GOT3 (cell line): ENCODE measurements around the gene STRA6.

ENCODE experiments used
- DNase-seq: peaks from one replicate; lab custom pipeline; 2025; ENCODE audit warnings: mixed read lengths; lab: John Stamatoyannopoulos, UW

STRA6 gene

DNA sequence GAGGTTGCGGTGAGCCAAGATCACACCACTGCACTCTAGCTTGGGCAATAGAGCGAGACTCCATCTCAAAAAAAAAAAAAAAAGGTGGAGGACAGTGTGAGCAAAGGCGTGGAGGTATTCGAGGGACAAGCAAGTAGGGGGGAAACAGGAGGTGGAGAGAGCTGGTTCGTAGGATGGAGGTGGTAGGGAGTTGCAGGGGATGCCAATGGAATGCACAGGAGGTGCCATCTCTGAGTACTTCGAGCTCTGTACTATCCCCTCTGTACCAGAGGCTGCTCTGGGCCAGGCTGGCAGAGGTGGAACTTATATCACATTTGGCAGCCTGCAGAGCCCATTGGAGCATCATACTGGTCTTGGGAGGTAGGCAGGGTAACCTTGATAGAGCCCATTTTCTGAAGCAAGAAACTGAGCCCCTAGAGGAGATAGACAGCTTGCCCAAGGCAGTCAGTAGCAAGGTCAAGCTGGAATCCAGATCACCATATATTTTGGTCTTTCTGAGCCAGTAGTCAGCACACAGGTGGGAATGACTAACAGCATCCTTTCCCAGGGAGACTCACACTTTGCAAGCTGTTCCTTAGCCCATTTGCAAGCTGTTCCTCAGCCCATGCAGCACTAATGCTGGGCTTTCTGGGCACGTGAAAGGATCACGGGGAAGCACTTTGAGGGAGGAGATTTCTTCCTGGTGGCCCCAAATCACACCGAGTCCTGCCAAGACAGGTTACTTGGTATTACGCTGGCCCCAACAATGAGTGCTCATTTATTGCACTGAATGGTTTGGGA, 24.4 kb upstream of the STRA6 start:
- no peak for DNase-seq

- no peak for DNase-seq
Measured at GRCh38 chr15:74225928-74226327, 23.3 kb upstream of the STRA6 start.

- DNase-seq = no peak
Measured at GRCh38 chr15:74222240-74223119, 19.9 kb upstream of the STRA6 start.

- no peak for DNase-seq
Measured at GRCh38 chr15:74221399-74222239, 19.0 kb upstream of the STRA6 start.

DNA sequence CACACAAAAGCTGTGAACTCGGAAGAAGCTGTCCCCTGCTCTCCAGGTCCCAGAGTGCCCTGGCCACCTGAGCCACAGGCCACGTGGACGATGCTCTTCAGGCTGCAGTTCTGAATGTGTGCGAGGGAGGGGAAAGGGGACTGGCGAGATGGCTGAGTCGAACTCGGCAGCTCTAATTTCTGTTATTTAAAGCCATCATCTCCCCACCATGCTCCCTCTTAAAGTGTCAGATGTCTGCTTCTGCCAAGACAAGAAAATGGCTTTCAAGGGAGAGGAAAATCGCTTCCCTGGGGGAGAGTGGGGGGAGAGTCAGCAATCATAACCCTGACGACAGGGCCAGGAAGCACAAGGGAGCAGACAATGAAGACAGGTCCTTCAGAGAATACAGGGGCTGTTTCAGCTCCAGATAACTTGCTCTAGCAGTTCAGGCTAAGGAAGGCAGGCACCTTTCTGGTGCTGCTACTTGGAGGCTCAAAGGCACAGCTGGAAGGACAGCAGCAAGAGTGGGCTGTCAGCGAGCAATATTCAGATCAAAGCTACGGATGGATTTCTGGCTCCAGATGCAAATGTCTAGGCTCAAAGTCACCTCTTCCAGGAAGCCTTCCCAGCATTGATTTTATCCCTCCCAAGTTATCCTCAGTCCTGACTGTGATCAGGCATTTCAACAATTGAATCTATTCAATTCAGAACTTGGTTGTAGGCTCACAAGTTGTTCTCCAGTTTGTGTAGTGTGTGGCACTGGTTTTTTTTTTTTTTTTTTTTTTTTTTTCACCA, 18.1 kb upstream of the STRA6 start:
- no peak for DNase-seq

DNA sequence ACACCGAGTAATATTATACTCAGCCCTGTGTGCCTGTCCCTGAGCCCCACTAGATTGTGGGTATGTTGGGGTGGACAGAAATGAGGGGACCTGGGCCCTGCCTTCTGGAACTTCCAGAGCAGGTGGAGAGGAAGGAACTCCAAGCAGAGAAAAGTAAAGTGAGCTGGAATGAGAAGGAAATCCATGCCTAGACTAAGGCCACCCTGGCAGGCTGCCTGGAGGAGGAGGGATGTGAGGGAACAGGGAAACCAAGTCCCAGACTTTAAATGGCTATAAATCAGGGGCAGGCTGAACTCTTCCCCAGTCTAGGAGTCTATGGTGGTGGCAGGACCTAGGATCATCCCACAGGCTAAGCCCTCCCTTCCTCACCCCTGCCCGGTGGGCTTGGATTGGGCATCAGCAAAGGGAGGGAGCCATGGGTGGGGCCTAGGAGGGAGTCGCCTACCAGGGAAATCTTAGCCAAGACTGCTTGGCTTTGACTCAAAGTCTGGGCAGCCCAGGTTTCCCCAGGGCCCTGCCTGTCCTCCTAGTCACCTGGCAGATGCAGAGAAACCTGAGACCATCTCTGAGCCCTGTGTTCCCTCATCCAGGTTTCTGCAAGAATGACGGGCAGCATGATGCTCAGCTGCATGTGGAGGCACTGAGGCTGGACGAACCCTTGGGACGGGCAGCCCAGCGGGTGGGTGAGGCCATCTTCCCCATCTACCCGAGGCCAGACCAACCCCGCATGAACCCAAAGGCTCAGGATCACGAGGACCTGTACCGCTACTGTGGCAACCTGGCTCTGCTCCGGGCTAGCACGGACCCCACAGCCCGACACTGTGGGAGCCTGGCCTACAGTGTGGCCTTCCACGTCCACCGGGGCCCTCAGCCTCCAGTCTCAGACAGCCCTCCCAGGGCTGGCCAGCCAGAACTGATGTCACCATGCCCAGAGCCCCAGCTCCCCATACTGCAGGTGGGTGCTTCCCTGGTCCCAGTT, 15.6 kb upstream of the STRA6 start:
- no peak for DNase-seq

- no peak for DNase-seq
Measured at GRCh38 chr15:74216949-74217348, 14.4 kb upstream of the STRA6 start.

- DNase-seq = no peak
Measured at GRCh38 chr15:74215958-74216357, 13.4 kb upstream of the STRA6 start.

DNA sequence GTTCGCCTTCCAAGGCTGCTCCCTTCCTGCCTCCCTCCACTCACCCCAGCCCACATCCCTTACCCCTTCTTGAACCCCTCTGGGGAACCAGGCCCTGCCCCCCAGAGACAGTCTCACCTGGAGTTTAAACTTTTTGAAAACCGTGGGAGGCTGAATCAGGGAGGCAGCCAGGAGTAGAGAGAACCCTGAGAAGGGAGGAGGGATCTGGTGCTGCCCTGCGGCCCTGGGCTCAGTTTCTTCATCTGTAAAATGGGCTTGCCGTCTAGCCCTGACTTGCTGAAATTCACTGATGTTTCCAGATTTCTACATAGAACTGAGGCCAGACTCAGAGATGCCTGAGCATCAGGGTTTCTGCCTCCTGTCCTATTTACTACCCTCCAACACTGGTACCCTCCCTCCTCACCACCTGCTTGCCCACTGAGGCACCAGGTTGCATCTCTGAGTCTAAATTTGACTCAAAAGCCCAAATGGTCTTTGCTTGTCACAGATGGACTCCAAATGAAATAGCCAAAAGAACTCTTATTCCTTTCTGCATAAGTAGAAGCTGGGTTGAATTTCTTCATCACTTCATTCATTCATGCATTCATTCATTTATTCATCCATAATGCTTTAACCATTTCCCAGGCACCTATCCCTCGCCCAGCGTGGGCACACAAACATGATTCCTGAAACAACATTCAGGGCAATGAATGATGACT, 11.9 kb upstream of the STRA6 start:
- no peak for DNase-seq

DNA sequence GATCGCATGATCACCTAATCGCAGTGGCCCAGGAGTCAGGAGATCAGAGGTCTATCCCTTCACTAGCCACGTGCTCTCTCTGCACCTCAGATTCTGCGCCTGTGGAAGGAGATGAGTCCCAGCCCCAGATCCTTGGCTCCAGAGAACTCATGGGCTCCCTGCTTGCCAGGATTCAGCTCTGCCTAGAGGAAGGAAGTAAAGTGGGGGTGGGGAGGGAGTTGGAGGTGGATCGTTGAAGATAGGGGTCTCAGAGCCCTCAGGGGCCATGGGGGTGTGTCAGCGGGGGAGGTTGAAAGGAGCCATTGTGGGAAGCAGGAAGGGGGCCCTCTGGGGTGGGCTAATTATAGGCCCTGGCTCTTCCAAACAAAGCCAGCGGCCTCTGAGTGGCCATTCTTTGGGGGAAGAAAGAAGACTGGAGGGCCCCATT, 11.3 kb upstream of the STRA6 start:
- DNase-seq = no peak

DNA sequence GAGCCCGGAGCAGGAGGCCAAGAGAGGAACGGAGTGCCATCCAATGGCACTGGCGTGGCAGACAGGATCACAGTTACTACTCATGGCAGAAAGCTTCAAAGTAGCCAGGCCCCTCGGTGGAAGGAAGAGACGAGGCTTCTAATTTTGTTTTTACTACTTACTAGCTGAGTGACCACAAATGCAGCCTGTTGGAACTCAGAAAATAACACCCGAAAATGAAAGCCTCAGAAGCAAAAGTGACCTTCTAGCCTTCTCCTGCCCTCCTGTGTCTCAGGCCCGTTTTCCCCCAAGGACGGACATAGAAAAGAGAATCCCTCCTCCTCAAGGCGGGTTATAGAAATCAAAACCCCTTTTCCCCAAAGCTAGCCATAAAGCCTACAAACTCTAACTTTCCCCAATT, 9.9 kb upstream of the STRA6 start:
- DNase-seq = no peak

DNA sequence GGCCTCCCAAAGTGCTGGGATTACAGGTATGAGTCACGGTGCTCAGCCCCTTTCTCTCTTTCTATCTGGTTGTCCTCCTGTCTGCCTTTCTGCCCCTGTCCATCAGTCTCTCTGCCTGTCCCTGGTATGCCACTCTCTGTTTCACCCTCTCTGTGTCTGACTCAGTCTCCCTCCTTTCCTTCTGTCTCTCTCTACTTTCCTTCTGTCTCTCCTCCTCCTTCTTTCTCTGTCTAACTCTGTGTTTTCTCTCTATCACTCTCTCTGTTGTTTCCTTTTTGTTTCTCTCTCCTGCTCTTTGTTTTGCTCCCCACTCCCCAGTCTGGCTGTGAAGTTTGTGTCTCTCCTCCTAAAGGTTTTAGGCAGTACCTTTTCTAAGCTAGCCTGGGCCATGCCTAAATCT, 9.1 kb upstream of the STRA6 start:
- DNase-seq = no peak

- no peak for DNase-seq
Measured at GRCh38 chr15:74210729-74211128, 8.1 kb upstream of the STRA6 start.

DNA sequence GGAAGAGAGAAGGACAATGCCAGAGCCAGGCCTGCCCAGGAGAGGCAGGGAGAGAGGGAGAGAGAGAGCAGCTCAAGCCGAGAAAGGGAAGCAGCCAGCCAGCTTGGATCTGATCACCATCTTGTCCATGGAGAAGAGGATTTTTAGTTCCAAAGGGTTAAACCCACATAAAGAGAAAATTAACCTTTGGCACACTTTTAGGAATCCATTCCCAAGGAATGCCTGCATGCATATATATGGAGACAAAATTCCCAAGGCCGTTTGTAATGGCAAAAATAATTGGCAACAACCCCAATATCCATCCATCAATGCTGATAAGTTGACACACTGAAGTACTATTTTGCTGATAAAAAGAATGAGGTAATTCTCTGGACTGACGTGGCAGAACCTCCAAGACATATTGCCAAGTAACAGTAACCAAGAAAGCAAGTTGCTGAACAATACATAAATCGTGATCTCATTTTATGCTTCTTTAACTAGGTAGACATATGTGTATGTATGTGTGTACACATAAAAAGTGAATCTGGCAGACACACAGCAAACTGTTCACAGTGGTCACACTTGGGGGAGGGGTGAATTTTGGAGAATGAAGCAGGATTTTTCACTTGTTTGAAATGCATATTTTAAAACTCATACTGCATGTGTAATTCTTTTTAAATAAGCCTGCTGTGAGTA, 7.5 kb upstream of the STRA6 start:
- DNase-seq = no peak

GRCh38 chr15:74209560-74209958, 7.0 kb upstream of the STRA6 start:
- DNase-seq = no peak

GRCh38 chr15:74208901-74209559, 6.4 kb upstream of the STRA6 start:
- DNase-seq = no peak

DNA sequence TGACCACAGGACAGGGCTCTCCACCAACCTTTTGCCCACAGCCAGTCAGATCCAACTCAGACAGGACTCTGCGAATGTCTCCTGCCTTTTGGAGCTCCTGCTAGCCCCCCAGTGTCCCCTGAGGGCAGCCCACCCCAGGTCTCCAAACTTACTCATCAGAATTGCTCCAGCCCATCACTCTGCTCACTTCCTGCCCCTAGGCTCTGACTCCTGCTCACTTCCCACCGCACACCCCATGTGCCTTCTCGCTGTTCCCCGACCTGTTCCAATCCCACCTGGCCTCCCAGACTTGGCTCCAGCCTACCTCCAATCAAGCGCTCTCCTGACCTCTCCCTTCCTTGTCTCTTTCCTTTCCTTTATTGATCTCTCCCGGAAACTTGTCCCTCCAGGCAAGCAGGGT, 5.9 kb upstream of the STRA6 start:
- DNase-seq = no peak

DNA sequence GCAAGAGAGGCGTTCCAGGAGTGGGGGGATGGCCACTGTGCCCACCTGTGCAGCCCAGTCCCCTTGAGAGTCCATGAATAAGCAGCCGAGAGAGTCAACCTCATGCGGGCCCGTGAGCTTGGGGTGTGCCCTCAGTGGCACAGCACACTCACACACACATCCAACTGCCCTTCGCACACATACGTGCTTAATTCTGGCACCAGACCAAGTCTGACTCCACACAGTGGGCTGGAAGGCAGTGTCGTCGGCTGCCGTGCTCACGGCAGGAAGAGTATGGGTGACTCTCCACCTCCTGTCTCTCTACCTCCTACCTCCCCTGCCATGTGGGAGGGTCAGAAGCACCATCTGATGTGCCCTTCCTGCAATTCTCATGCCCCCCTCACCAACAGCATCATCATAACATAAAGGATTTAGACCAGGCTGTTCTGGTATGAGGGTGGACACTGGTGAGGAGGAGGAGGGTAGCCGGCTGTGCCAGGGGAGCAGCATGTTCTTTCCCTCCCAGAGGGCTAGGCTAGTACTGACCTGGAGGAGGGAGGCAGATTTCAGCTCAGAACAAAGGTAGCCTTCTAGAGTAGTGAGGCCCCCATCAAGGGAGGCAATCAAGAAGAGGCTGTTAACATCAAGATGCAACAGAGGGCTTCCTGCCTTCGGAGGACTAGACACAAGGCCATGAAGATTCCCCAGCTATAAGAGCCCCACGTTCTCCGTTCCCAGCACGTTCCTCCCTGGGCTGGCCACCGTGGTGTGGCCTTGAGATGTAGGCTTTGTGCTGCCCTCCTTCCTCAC, 5.3 kb upstream of the STRA6 start:
- no peak for DNase-seq
